Right lobe of liver (tissue), 6 donors: ENCODE data around the gene FGD5. TPM values are rescaled to one million over a fixed set of nuclear protein-coding genes. Genes with fewer than 3 reads are reported as not detected.
A peak's percentile ranks its signal among the peaks of the same experiment; 100 is the strongest.

Experiments
- ATAC-seq, 4 donors: fragments of 200-7000 bp; cut with Tn5 transposase; one replicate each; pipeline ENCODE4 v1.9.1; 2020; ENCODE audit warnings: mild to moderate bottlenecking in 4 of 4, moderate library complexity in 4 of 4
- DNase-seq, 3 donors: peaks; one replicate each; pipeline ENCODE4 v3.0.0-alpha.2; 2020
- H3K27ac ChIP-seq, 3 donors: fragments of 200-600 bp; one replicate each; pipeline ENCODE4 v1.8.0; 2022
- H3K27me3 ChIP-seq, 2 donors: fragments of 200-600 bp; one replicate each; pipeline ENCODE4 v1.8.0; 2022
- H3K36me3 ChIP-seq, 4 donors: fragments of 200-600 bp; sonication (generic) in 1 of 4; one replicate each; pipeline versions ENCODE4 v1.5.1 to v1.8.0; 2017 to 2022; ENCODE audit warnings: control low read depth in 1 of 4
- H3K4me1 ChIP-seq, 4 donors: fragments of 200-600 bp; sonication (generic) in 1 of 4; one replicate each; pipeline versions ENCODE4 v1.5.1 to v1.8.0; 2017 to 2022; ENCODE audit warnings: control low read depth in 1 of 4
- H3K4me3 ChIP-seq, 3 donors: fragments of 200-600 bp; one replicate each; pipeline ENCODE4 v1.8.0; 2022
- H3K9me3 ChIP-seq, 4 donors: fragments of 200-600 bp; sonication (generic) in 1 of 4; one replicate each; pipeline versions ENCODE4 v1.5.1 to v1.8.0; 2017 to 2022; ENCODE audit warnings: control low read depth in 1 of 4
- CTCF ChIP-seq, 4 donors: fragments of 200-600 bp in 3 of 4; fragments of 450-650 bp in 1 of 4; IDR thresholded peaks; one replicate each; pipeline versions ENCODE4 v1.5.1 to v1.8.0; 2016 to 2022; ENCODE audit warnings: antibody characterized with exemption in 4 of 4, mild to moderate bottlenecking in 2 of 4
- POLR2A ChIP-seq: fragments of 450-650 bp; IDR thresholded peaks from one replicate; pipeline ENCODE4 v1.6.1; 2017; ENCODE audit warnings: antibody characterized with exemption, mild to moderate bottlenecking
- WGBS: methylation state at CpG from one replicate; pipeline ENCODE4 v1.1.6; 2018; ENCODE audit warnings: low coverage, low lambda C conversion rate; ENCODE audit not compliant: insufficient coverage; ENCODE audit errors: missing lambda C conversion rate; 5-methylcytosine and 5-hydroxymethylcytosine counted together
- intact Hi-C, 2 donors: fragments of 100-400 bp; cut with DNase I; formaldehyde crosslinking; loops; one replicate each; pipeline versions ENCODE4 v1.11.2 to v1.14.1; 2022
- total RNA-seq, 6 experiments: library from RNA; depleted of rRNA in 2 of 6; stranded (reverse); fragments of >200 nt in 2 of 6; fragmentation: NEBNext Ultra II Directional in 3 of 6; extraction: Animal tissue kit (Norgen Biotek cat#: 25700) in 3 of 6; gene quantifications; one replicate each; pipeline versions ENCODE4 v1.1.0 to v1.2.4, GENCODE V29; 2016 to 2023
- donor health status: DM: no; HTN: yes; CAD: no.
- donor health status: DM: no; HTN: no; CAD: no.
- donor health status: DM: no; HTN: no; CAD: no.
- donor health status: DM: no; HTN: yes; CAD: no.
- donor health status: DM: no; HTN: yes; CAD: no.

Gene FGD5
- total RNA-seq, 6 experiments from 2014 or later, result 3.4 to 8.9 (median 5.9) TPM

GRCh38 chr3:14891135-14892132 is 72.7 kb downstream of the FGD5 start:
- DNase-seq, result no peak
- H3K36me3 ChIP-seq, result no peaks in the 10 kb centered on the region
- intact Hi-C loops, result no loop called here
- no peaks in the 10 kb centered on the region for H3K9me3 ChIP-seq
- no peak for TF ChIP-seq POLR2A
- no peak for TF ChIP-seq CTCF (IDR thresholded peaks at IDR 0.05)
- no peak overlapping the region for H3K27ac ChIP-seq
- no peaks in the 10 kb centered on the region for H3K27me3 ChIP-seq
- ATAC-seq, result peak; percentile 10 to 52 (median 24)
- H3K4me3 ChIP-seq, result no peak overlapping the region
- H3K4me1 ChIP-seq, result no peaks in the 10 kb centered on the region
- WGBS, result 60% methylated on average over 5 of the region's 12 CpGs

- no peak for ATAC-seq
- intact Hi-C loops, result no loop called here
- no peak overlapping the region for H3K27ac ChIP-seq
- no peak overlapping the region for H3K4me3 ChIP-seq
- H3K36me3 ChIP-seq, result no peaks in the 10 kb centered on the region
- H3K4me1 ChIP-seq, result no peaks in the 10 kb centered on the region
- no peaks in the 10 kb centered on the region for H3K9me3 ChIP-seq
- no peak for DNase-seq
- H3K27me3 ChIP-seq, result no peaks in the 10 kb centered on the region
- TF ChIP-seq POLR2A (no peak), CTCF (IDR thresholded peaks at IDR 0.05) (no peak)
- WGBS, result 93% methylated on average over 9 of the region's 11 CpGs
These were observed 73.5 kb downstream of the FGD5 start for GRCh38 chr3:14892226-14892625.

GRCh38 chr3:14894085-14894484 is 75.3 kb downstream of the FGD5 start:
- TF ChIP-seq CTCF (IDR thresholded peaks at IDR 0.05) (no peak), POLR2A (no peak)
- H3K36me3 ChIP-seq, result no peaks in the 10 kb centered on the region
- H3K27ac ChIP-seq, result no peak overlapping the region
- H3K4me3 ChIP-seq, result no peak overlapping the region
- H3K27me3 ChIP-seq, result no peaks in the 10 kb centered on the region
- ATAC-seq (no peak), DNase-seq (no peak)
- no peaks in the 10 kb centered on the region for H3K9me3 ChIP-seq
- peaks cover 0 to 4% (median under 1%) of the 10 kb centered on the region in 4 donors for H3K4me1 ChIP-seq
- intact Hi-C loops, result no loop called here
- 85% methylated on average over 2 of the region's 2 CpGs for WGBS

- DNase-seq, result no peak
- H3K36me3 ChIP-seq, result no peaks in the 10 kb centered on the region
- peaks cover 0 to 29% (median 13%) of the 10 kb centered on the region in 4 donors for H3K4me1 ChIP-seq
- TF ChIP-seq CTCF (IDR thresholded peaks at IDR 0.05), result no peak
- TF ChIP-seq POLR2A, result no peak
- no peak overlapping the region for H3K27ac ChIP-seq
- 68% methylated on average over 2 of the region's 4 CpGs for WGBS
- H3K9me3 ChIP-seq, result no peaks in the 10 kb centered on the region
- no peaks in the 10 kb centered on the region for H3K27me3 ChIP-seq
- H3K4me3 ChIP-seq, result no peak overlapping the region
- no peak for ATAC-seq
- intact Hi-C loops, result no loop called here
These were observed 78.5 kb downstream of the FGD5 start for GRCh38 chr3:14897266-14897665.
